ENCODE results near the gene PTPRE. TPM values are rescaled to one million over a fixed set of nuclear protein-coding genes. Genes with fewer than 3 reads are reported as not detected.

PTPRE gene
- polyA plus RNA-seq, 1 donor from 2014 or later, result 4.1 TPM

DNA sequence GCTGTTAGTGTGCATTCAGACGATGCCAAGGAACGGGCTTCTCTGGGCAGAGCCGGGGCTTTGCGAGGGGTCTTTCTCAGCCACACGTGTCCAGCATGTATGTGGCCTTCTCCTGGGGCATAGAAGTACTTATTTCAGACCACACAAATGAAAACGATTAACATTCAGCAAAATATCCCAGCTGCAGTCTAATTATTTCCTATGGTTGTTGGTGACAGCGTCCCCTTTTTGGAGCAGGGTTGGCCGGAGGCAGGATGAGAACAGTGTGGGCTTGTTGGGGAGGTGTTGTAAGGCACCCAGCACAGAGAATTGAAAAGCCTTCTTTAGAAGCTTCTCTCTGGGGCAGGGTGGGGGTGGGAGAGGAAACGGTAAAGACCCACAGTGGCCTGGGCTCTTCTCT lies 54.2 kb downstream of the PTPRE start:
- Histone ChIP-seq H3F3A (ENCODE audit: insufficient read depth, low read length, poor library complexity, severe bottlenecking) (no peaks in the 10 kb centered on the region), H3K9me3 (ENCODE audit: low read length) (no peaks in the 10 kb centered on the region), H3K4me3 (ENCODE audit: low read length) (no peak overlapping the region), H3K36me3 (ENCODE audit: insufficient read depth, low read length) (no peaks in the 10 kb centered on the region), H4K20me1 (ENCODE audit: insufficient read depth) (no peaks in the 10 kb centered on the region), H3K9me2 (ENCODE audit: insufficient read depth, low read length) (no peaks in the 10 kb centered on the region), H3K27me3 (ENCODE audit: insufficient read depth, low read depth, low read length) (no peaks in the 10 kb centered on the region), H3K4me2 (ENCODE audit: low read length) (no peak overlapping the region), H2AFZ (ENCODE audit: low read depth, low read length) (no peak overlapping the region), H3K9ac (ENCODE audit: low read length) (no peak overlapping the region), H3K27ac (ENCODE audit: low read length) (no peak overlapping the region), H3K79me2 (replicated peaks; ENCODE audit: insufficient read depth, low read length) (no peaks in the 10 kb centered on the region)
- TF ChIP-seq, protein P1, sequence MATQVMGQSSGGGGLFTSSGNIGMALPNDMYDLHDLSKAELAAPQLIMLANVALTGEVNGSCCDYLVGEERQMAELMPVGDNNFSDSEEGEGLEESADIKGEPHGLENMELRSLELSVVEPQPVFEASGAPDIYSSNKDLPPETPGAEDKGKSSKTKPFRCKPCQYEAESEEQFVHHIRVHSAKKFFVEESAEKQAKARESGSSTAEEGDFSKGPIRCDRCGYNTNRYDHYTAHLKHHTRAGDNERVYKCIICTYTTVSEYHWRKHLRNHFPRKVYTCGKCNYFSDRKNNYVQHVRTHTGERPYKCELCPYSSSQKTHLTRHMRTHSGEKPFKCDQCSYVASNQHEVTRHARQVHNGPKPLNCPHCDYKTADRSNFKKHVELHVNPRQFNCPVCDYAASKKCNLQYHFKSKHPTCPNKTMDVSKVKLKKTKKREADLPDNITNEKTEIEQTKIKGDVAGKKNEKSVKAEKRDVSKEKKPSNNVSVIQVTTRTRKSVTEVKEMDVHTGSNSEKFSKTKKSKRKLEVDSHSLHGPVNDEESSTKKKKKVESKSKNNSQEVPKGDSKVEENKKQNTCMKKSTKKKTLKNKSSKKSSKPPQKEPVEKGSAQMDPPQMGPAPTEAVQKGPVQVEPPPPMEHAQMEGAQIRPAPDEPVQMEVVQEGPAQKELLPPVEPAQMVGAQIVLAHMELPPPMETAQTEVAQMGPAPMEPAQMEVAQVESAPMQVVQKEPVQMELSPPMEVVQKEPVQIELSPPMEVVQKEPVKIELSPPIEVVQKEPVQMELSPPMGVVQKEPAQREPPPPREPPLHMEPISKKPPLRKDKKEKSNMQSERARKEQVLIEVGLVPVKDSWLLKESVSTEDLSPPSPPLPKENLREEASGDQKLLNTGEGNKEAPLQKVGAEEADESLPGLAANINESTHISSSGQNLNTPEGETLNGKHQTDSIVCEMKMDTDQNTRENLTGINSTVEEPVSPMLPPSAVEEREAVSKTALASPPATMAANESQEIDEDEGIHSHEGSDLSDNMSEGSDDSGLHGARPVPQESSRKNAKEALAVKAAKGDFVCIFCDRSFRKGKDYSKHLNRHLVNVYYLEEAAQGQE (IDR thresholded peaks at IDR 0.05; ENCODE audit: borderline replicate concordance), result no peak
- TF ChIP-seq MXI1 (conservative IDR thresholded peaks at IDR 0.05; ENCODE audit: poor library complexity, severe bottlenecking) (no peak), TAF1 (IDR thresholded peaks at IDR 0.05; ENCODE audit: low read depth) (no peak), SMC3 (conservative IDR thresholded peaks at IDR 0.05; ENCODE audit: poor library complexity) (no peak), EZH2 (IDR thresholded peaks at IDR 0.05; ENCODE audit: borderline replicate concordance, insufficient read depth, low read length, poor library complexity, severe bottlenecking) (no peak), POLR2AphosphoS5 (IDR thresholded peaks at IDR 0.05) (no peak), RAD21 (conservative IDR thresholded peaks at IDR 0.05) (no peak), EP300 (conservative IDR thresholded peaks at IDR 0.05; ENCODE audit: poor library complexity, severe bottlenecking) (no peak)
- TF ChIP-seq, protein P2, sequence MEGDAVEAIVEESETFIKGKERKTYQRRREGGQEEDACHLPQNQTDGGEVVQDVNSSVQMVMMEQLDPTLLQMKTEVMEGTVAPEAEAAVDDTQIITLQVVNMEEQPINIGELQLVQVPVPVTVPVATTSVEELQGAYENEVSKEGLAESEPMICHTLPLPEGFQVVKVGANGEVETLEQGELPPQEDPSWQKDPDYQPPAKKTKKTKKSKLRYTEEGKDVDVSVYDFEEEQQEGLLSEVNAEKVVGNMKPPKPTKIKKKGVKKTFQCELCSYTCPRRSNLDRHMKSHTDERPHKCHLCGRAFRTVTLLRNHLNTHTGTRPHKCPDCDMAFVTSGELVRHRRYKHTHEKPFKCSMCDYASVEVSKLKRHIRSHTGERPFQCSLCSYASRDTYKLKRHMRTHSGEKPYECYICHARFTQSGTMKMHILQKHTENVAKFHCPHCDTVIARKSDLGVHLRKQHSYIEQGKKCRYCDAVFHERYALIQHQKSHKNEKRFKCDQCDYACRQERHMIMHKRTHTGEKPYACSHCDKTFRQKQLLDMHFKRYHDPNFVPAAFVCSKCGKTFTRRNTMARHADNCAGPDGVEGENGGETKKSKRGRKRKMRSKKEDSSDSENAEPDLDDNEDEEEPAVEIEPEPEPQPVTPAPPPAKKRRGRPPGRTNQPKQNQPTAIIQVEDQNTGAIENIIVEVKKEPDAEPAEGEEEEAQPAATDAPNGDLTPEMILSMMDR (IDR thresholded peaks at IDR 0.05; ENCODE audit: poor library complexity, severe bottlenecking), result no peak

DNA sequence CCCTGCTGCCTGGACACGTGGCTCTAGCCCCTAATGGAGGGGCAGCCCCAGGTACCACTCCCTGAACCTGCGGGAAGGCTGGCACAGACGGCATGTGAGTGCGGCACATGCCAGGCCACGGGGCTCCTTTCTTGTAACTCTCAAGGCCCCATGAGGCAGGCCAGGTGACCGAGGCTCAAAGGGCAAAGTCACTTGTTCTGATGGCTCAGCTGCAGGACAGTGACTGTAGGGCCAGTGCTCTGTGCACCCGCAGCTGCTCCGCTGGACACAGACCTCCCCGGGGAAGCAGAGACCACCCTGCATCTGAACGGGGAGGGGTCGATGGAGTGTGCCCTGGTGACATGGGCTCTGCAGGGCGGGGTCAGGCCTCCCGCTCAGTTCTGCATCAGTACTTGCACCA lies 55.3 kb downstream of the PTPRE start:
- Histone ChIP-seq H3F3A (ENCODE audit: insufficient read depth, low read length, poor library complexity, severe bottlenecking) (no peaks in the 10 kb centered on the region), H3K79me2 (replicated peaks; ENCODE audit: insufficient read depth, low read length) (no peaks in the 10 kb centered on the region), H3K36me3 (ENCODE audit: insufficient read depth, low read length) (no peaks in the 10 kb centered on the region), H2AFZ (ENCODE audit: low read depth, low read length) (no peak overlapping the region), H3K27me3 (ENCODE audit: insufficient read depth, low read depth, low read length) (no peaks in the 10 kb centered on the region), H3K9me3 (ENCODE audit: low read length) (no peaks in the 10 kb centered on the region), H3K9ac (ENCODE audit: low read length) (no peak overlapping the region), H3K4me3 (ENCODE audit: low read length) (no peak overlapping the region), H3K4me2 (ENCODE audit: low read length) (no peak overlapping the region), H3K27ac (ENCODE audit: low read length) (no peak overlapping the region), H4K20me1 (ENCODE audit: insufficient read depth) (no peaks in the 10 kb centered on the region), H3K9me2 (ENCODE audit: insufficient read depth, low read length) (no peaks in the 10 kb centered on the region)
- TF ChIP-seq EZH2 (IDR thresholded peaks at IDR 0.05; ENCODE audit: borderline replicate concordance, insufficient read depth, low read length, poor library complexity, severe bottlenecking) (no peak), RAD21 (conservative IDR thresholded peaks at IDR 0.05) (no peak), EP300 (conservative IDR thresholded peaks at IDR 0.05; ENCODE audit: poor library complexity, severe bottlenecking) (no peak), TAF1 (IDR thresholded peaks at IDR 0.05; ENCODE audit: low read depth) (no peak), SMC3 (conservative IDR thresholded peaks at IDR 0.05; ENCODE audit: poor library complexity) (no peak), MXI1 (conservative IDR thresholded peaks at IDR 0.05; ENCODE audit: poor library complexity, severe bottlenecking) (no peak), POLR2AphosphoS5 (IDR thresholded peaks at IDR 0.05) (no peak)
- TF ChIP-seq, protein P2 (IDR thresholded peaks at IDR 0.05; ENCODE audit: poor library complexity, severe bottlenecking), result no peak
- TF ChIP-seq, protein P1 (IDR thresholded peaks at IDR 0.05; ENCODE audit: borderline replicate concordance), result no peak

Measured in neural cell (in vitro differentiated cells).